Measurements from ENCODE around the gene FJX1. TPM values are rescaled to one million over a fixed set of nuclear protein-coding genes. Genes with fewer than 3 reads are reported as not detected.

FJX1 gene
- total RNA-seq, 1 donor from 2014 or later: 34.3 TPM

DNA sequence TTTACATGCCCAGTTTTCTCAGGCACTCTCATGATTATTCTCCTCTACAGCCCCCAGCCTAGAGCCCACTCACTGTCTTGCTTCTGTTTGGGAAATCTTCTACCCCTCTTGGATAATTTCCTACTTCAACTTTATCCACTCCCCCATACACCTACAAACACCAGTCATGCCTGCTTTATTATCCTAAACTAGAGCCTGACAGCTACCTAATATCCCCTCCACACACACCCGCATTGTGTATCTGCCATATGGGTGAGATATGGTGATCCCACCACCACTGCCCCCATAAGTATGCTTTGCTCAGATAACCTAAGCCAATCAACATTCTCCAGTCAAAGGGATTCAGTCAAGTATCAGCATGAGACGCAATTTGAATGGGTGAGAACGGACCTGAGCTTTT lies 15.3 kb upstream of the FJX1 start:
- no peaks in the 10 kb centered on the region for H3K36me3 Mint-ChIP-seq (ENCODE audit: low read depth, unreplicated experiment)

DNA sequence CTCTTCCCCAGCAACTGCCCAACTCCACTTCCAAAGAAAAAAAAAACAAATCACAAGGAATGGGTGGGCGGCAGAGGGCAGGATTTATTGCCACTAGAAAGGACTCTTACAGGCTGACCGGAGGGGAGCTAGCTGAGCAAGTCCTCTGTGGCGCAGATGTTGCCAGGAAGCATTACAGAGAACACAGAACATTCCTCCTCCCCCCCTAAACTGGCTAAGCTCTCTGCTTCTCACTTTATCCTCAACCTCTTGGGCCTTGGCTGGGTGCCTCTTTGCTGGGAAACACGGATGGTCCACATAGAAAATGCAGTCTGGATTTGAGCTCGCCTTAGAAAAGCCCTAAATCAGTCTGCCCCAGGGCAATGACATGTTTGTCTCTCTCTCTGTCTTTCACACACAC lies 12.6 kb upstream of the FJX1 start:
- H3K27ac Mint-ChIP-seq (ENCODE audit: unreplicated experiment): no peak overlapping the region
- H3K36me3 Mint-ChIP-seq (ENCODE audit: low read depth, unreplicated experiment): no peaks in the 10 kb centered on the region
- TF ChIP-seq, protein P1, sequence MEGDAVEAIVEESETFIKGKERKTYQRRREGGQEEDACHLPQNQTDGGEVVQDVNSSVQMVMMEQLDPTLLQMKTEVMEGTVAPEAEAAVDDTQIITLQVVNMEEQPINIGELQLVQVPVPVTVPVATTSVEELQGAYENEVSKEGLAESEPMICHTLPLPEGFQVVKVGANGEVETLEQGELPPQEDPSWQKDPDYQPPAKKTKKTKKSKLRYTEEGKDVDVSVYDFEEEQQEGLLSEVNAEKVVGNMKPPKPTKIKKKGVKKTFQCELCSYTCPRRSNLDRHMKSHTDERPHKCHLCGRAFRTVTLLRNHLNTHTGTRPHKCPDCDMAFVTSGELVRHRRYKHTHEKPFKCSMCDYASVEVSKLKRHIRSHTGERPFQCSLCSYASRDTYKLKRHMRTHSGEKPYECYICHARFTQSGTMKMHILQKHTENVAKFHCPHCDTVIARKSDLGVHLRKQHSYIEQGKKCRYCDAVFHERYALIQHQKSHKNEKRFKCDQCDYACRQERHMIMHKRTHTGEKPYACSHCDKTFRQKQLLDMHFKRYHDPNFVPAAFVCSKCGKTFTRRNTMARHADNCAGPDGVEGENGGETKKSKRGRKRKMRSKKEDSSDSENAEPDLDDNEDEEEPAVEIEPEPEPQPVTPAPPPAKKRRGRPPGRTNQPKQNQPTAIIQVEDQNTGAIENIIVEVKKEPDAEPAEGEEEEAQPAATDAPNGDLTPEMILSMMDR (IDR thresholded peaks at IDR 0.05; ENCODE audit: unreplicated experiment): no peak
- DNase-seq (ENCODE audit: low spot score): no peak
- H3K4me3 Mint-ChIP-seq (ENCODE audit: unreplicated experiment): no peak overlapping the region
- no peaks in the 10 kb centered on the region for H3K9me3 Mint-ChIP-seq (ENCODE audit: unreplicated experiment)
- H3K4me1 Mint-ChIP-seq (ENCODE audit: unreplicated experiment): peaks cover 7% of the 10 kb centered on the region
- H3K27me3 Mint-ChIP-seq (ENCODE audit: unreplicated experiment): peaks cover 5% of the 10 kb centered on the region

More for the DNA sequence above, 15.3 kb upstream of the FJX1 start:
- no peaks in the 10 kb centered on the region for H3K9me3 Mint-ChIP-seq (ENCODE audit: unreplicated experiment)
- TF ChIP-seq, protein P1 (IDR thresholded peaks at IDR 0.05; ENCODE audit: unreplicated experiment): no peak
- peaks cover 5% of the 10 kb centered on the region for H3K27me3 Mint-ChIP-seq (ENCODE audit: unreplicated experiment)
- no peak for DNase-seq (ENCODE audit: low spot score)
- H3K4me1 Mint-ChIP-seq (ENCODE audit: unreplicated experiment): peaks cover 2% of the 10 kb centered on the region
- H3K27ac Mint-ChIP-seq (ENCODE audit: unreplicated experiment): no peak overlapping the region
- H3K4me3 Mint-ChIP-seq (ENCODE audit: unreplicated experiment): no peak overlapping the region

DNA sequence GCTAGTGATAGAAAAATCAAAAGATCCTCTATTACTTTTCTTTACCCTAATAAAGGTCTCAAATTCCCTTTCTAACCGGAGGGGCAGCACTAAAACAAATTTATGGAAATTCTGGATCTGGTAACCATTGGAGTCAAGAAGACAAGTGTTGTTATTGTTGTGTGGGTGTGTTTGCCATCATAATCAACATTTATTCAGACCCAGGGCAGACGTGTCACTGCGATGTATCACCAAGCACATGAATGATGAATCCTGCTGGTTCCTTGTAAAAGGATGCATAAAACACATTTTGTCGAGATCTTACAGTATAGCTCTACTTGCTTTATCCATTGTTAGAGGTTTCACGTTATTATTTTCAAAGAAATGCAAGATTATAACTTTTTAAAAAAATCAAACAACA lies 12.1 kb upstream of the FJX1 start:
- H3K4me3 Mint-ChIP-seq (ENCODE audit: unreplicated experiment): no peak overlapping the region
- H3K36me3 Mint-ChIP-seq (ENCODE audit: low read depth, unreplicated experiment): no peaks in the 10 kb centered on the region
- H3K9me3 Mint-ChIP-seq (ENCODE audit: unreplicated experiment): no peaks in the 10 kb centered on the region
- peaks cover 5% of the 10 kb centered on the region for H3K27me3 Mint-ChIP-seq (ENCODE audit: unreplicated experiment)
- peaks cover 7% of the 10 kb centered on the region for H3K4me1 Mint-ChIP-seq (ENCODE audit: unreplicated experiment)
- TF ChIP-seq, protein P1 (IDR thresholded peaks at IDR 0.05; ENCODE audit: unreplicated experiment): no peak
- DNase-seq (ENCODE audit: low spot score): no peak
- H3K27ac Mint-ChIP-seq (ENCODE audit: unreplicated experiment): no peak overlapping the region

DNA sequence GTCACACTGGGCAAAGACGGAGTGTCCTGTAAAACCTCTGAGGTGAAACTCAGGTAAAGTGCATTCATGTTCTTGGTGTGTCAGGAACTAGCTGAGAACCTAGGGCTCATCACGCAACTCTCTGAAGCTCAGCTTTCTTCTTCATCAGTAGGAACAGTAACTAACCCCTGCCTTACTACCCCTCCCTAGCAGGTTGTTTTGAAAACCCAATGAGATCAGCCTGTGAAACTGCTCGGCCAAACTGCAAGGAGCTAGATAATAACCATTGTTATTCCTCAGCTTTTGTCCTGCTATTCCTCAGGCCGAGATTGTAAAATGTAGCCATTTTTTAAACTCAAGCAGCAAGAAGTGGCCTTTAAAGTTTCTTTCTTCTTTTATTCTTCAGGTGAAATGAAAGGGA lies 9.8 kb upstream of the FJX1 start:
- Mint-ChIP-seq H3K27me3 (ENCODE audit: unreplicated experiment) (peaks cover 3% of the 10 kb centered on the region), H3K9me3 (ENCODE audit: unreplicated experiment) (no peaks in the 10 kb centered on the region), H3K4me3 (ENCODE audit: unreplicated experiment) (no peak overlapping the region), H3K27ac (ENCODE audit: unreplicated experiment) (no peak overlapping the region), H3K4me1 (ENCODE audit: unreplicated experiment) (peaks cover 13% of the 10 kb centered on the region), H3K36me3 (ENCODE audit: low read depth, unreplicated experiment) (no peaks in the 10 kb centered on the region)
- TF ChIP-seq, protein P1 (IDR thresholded peaks at IDR 0.05; ENCODE audit: unreplicated experiment): no peak
- no peak for DNase-seq (ENCODE audit: low spot score)

DNA sequence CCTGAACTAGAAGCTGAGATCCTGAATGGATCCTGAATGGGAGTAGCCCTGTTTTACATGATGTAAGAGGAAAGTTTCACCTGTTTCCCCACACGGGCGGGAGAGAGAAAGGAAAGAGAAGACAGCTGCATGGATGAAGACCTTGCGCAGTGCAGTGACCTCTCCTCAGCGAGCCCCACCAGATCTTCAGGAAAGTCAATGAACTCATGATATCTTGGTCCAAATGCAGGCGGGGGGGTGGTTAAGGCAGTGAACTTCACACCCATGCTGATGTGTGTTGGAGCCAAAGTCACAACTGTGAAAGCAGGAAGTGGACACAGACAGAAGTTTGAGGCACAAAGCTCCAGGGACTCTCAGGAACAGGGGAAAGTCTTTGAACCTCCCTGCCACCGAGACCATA lies 8.6 kb upstream of the FJX1 start:
- Mint-ChIP-seq H3K27ac (ENCODE audit: unreplicated experiment) (no peak overlapping the region), H3K4me3 (ENCODE audit: unreplicated experiment) (no peak overlapping the region), H3K4me1 (ENCODE audit: unreplicated experiment) (peaks cover 13% of the 10 kb centered on the region), H3K9me3 (ENCODE audit: unreplicated experiment) (no peaks in the 10 kb centered on the region), H3K36me3 (ENCODE audit: low read depth, unreplicated experiment) (no peaks in the 10 kb centered on the region), H3K27me3 (ENCODE audit: unreplicated experiment) (no peaks in the 10 kb centered on the region)
- TF ChIP-seq, protein P1 (IDR thresholded peaks at IDR 0.05; ENCODE audit: unreplicated experiment): no peak
- no peak for DNase-seq (ENCODE audit: low spot score)

Data from endothelial cell (in vitro differentiated cells).